Left ventricle myocardium superior (tissue), 1 donor: ENCODE results near the gene ITGA2. TPM values are rescaled to one million over a fixed set of nuclear protein-coding genes. Genes with fewer than 3 reads are reported as not detected.

Experiments used
- ATAC-seq: fragments of 200-7000 bp; cut with Tn5 transposase; one replicate; pipeline ENCODE4 v1.9.1; 2020; ENCODE audit warnings: mild to moderate bottlenecking, moderate library complexity
- DNase-seq: peaks from one replicate; pipeline ENCODE4 v3.0.0-alpha.2; 2020
- intact Hi-C: fragments of 100-400 bp; cut with micrococcal nuclease; formaldehyde crosslinking; loops from one replicate; pipeline ENCODE4 v1.11.0; 2022
- total RNA-seq: library from RNA; stranded (reverse); fragmentation: NEBNext Ultra II Directional; extraction: Animal tissue kit (Norgen Biotek cat#: 25700); gene quantifications from one replicate; pipeline ENCODE4 v1.2.1, GENCODE V29; 2021
- donor health status: DM: no; HTN: yes; CAD: no; lungs with severe emphysema.

ITGA2 gene
- total RNA-seq, 1 donor from 2014 or later, result 0.69 TPM

DNA sequence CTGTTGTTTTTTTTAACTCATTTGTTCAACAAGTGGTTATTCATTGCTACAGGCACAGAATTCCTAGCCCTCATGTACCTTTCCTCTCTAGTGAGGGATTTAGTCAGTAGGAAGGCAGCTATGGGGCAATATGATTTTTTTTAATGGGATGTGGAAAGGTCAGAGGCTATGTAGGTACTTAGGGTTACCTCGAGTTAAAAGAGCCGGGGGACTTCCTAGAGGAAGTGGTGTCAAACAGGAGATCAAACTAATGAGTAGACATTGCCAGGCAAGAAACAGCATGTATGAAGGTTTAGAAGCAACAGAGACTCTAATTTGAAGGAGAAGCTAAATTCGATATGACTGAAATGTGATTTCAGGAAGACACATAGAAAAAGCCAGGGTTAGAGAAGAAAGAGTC lies 50.7 kb downstream of the ITGA2 start:
- intact Hi-C loops, result no loop called here
- DNase-seq (no peak), ATAC-seq (no peak)

DNA sequence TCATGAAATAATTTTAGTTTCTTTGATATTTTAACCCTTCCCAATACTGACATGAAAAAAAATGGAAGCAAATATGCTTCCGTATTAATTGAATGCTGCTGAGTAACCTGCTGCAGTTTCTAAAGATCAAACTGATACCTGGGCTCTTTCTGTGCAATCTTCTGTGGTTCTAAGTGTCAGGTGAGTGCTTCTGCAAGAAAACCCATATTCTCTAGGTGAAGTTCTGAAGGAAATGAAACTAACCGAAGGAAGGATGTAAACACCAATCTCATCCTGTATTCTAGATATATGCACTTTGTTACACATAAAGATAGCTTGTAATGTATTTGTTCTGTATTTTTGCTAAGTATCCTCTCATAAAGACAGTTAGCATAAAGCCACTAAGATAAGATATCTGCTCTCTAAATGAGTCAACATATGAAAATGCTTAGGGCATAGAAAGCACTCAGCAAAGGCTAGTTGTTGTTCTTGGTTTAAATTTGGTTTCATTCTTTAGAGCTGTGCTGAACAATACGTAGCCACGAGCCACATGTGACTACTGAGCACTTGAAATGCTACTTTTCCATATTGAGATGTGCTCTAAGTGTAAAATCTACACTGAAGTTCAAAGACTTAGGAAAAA lies 52.0 kb downstream of the ITGA2 start:
- ATAC-seq, result no peak

DNA sequence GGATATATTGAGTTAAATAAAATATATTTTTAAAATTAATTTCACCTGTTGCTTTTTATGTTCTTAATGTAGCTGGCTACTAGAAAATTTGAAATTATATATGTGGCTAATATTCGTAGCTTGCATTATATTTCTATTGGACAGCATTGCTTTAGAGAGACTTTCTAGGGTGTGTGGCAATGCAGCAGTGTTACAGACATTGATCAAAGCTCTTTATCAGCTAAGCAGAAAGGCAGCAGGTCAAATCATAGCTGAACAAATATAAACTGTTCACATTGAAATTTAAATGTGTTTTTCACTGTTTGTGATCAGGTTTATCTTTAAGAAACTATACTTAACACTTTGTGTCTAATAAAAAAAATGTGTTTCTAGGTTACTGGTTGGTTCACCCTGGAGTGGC lies 52.6 kb downstream of the ITGA2 start:
- intact Hi-C loops, result no loop called here
- ATAC-seq (no peak), DNase-seq (no peak)

More for the DNA sequence above, 52.0 kb downstream of the ITGA2 start:
- no peak for DNase-seq
- intact Hi-C loops, result no loop called here

DNA sequence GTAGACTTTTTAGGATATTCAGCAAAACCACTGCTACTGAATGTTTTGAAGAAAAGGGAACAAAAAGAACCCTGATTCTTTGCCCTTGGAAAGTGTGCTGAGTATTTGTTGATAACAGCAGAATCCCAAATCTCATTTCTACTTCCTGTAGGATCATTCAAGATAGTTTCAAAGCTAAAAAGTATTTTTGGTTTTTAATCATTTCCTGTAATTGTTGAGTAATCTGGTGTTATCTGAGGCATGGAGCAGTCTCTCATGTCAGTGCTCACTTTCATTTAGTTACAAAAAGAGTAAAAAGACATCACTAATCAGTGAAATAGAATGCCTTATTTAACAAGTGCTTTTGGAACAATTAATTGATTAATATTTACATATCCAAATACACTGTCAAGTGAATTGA lies 56.1 kb downstream of the ITGA2 start:
- DNase-seq (no peak), ATAC-seq (no peak)
- intact Hi-C loops, result no loop called here

DNA sequence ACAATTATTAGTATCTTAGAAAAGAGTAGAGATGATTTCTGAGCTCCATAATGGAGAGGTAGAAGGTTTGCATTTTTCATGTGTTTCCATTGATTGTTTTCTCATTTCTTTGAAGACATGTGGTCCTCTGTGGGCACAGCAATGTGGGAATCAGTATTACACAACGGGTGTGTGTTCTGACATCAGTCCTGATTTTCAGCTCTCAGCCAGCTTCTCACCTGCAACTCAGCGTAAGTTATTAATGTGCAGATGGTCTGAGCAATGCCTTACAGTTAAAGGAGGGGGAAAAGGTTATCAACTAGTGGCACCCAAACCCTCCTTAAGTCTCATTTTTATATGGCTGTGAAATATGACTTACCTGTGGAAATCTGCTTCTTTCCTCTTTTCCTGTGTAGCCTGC lies 59.1 kb downstream of the ITGA2 start:
- intact Hi-C loops, result no loop called here
- DNase-seq (no peak), ATAC-seq (no peak)

DNA sequence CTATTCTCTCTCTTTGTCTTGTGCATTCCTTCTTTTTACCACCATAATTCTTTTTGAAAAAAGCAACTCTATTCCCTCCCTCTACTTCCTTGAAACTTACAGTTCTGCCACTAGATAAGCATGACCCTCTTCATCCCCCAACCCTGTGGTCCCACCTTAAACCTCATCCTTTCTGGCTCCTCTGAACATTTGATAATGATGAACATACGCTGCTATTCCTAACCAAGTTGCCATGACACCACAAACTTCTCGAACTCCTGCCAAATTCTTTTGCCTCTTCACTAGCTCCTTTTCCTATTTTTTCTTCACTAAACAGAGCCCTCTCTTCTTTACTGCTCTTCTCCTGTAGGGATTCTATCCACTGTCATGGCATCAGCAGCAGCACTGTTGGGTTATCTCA lies 63.3 kb downstream of the ITGA2 start:
- DNase-seq, result no peak
- intact Hi-C loops, result no loop called here
- no peak for ATAC-seq

DNA sequence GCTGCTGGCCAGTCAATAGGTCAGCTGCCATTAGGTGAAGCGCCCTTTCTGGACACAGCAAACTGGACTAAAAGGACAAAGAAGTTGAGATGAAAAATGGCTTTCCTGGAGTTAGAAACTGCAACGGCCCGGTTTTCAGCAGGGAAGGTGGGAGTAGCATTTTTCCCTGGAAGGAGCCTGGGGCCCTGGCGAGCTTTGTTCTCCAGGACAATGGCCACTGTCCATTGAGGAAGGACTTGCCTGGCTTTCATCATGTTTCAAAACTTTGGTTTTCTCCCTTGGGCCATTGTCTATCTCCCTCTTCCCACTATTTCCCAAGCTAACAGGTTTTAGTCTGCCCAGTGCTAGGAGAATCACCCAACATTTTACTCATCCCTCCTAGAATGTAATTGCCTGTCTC lies 64.2 kb downstream of the ITGA2 start:
- no peak for DNase-seq
- no peak for ATAC-seq
- intact Hi-C loops, result no loop called here

DNA sequence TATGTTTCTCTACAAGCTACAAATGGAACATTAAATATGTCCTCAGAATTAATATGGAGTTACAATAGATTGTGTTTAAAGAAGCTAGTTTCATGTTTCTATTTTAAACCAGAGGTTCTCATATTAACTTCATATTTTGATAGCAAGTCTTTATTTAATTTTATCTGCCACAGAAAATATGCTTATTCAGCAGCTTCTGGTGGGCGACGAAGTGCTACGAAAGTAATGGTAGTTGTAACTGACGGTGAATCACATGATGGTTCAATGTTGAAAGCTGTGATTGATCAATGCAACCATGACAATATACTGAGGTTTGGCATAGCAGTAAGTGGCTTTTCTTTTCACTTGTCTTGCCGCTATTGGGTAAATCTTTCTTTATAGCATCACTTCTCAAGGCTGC lies 66.2 kb downstream of the ITGA2 start:
- ATAC-seq (no peak), DNase-seq (no peak)
- intact Hi-C loops, result no loop called here

DNA sequence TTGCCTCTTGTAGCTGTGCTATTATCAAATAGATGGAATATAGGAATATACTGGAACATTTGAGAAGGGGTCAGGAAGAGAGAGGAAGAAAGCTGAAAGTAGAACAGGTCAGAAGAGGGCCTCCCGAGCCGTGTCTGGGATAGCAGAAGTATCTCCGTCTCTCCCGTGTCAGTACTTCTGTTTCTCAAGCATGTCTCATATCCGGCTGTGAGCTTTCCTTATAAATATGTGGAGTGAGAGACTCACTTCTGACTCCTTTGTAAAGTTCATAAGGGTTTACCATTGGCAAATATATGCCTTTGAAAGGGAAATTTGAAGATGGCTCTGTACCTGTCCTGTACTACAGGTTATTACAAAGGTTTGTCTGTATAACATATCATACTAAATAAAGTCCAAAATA lies 70.1 kb downstream of the ITGA2 start:
- intact Hi-C loops, result no loop called here
- ATAC-seq (no peak), DNase-seq (no peak)

DNA sequence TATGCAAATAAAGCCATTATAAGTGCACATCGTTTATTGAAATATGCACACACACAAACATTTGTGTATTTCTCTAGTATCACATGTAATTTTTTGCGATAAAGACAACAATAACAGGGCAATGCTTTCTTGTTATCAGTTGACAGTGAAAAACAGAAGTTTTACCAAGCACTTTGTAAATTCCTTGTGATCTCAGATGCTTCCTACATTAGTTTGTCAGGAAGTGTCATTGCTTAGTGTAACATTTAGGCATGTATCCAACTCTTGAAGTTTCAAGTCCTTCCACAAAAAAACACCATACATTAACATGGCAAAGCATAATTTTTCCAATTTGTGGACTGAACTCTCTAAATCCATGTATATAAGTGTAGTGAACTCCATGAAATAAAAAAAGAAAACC lies 74.0 kb downstream of the ITGA2 start:
- intact Hi-C loops, result no loop called here
- DNase-seq, result no peak
- no peak for ATAC-seq

DNA sequence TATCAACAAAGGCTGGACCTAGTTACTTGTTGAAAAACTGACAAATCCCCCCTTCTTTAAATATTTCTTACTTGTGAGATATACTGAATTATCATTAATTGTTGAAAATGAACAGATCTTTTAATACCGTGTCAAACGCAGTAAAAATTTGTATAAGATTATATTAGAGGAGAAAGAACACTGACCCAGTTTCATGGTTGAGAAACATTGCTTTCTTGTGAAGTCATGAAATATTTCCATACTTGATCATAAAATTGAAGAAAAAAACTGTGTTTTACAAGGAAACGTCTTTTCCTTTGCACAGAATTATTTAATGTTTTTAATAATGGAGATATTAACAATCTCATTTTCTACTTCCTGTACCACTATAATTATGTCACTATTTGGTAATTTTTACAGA lies 74.6 kb downstream of the ITGA2 start:
- intact Hi-C loops, result no loop called here
- DNase-seq (no peak), ATAC-seq (no peak)

DNA sequence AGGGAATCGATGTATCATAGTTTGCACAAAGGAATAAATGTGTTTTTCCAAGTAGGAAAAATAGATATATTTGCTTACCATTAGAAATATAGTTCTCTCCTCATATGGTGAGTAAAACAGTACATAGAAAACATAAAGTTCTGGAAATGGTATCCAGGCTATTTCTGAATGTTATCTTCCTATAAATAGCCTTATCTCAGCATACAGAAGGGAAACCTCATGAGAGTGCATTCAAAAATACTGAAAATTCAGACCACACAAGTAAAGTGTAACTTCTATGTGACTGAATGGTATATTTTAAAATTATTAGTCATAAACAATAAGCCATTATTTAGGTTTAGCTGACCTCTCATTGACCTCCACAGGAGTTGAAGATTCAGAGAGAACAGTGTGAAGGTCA lies 76.9 kb downstream of the ITGA2 start:
- DNase-seq (no peak), ATAC-seq (no peak)
- intact Hi-C loops, result no loop called here

DNA sequence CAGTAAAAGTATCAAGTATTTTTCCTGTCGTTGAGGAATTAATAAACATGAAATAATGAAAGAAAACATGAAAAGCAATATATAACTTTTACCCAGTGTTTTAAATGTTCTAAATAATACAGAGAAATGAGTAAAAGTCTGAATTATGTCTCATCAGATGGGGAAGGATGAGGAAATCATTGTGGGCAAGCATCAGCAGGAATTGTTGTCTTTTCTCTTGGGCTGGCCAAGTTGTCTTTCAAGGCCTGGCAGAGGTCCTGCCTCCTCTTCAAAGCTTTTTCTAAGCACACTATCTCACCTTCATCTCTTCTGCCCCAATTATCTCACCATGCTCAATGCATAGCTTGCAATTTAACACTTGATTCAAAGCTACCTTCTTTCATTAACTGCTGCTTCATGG lies 78.5 kb downstream of the ITGA2 start:
- DNase-seq (no peak), ATAC-seq (no peak)
- intact Hi-C loops, result no loop called here

DNA sequence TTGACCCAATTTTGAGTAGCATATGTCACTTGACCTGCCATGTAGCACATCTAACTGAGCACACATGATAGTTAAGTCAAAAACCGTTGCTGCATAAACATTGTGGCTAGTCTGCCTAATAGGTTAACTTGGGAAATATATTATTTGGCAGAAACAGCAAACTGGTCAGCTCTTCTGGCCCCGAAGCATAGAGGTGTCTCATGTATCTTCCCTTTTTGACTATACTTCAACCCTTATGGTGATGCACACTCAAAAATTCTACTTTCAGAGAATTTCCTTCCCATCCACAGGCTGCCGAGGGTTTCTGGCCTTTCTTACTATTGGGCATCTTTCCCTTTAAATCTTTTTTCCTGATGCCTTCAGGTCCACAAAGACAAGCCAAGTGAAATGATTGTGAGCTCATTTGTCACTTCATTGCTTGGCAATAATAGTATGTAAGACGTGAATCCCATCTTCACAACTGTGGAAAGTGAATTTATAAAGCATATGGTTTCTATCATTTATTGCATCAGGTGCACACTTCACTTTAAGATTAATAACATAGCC lies 79.2 kb downstream of the ITGA2 start:
- DNase-seq (no peak), ATAC-seq (no peak)
- intact Hi-C loops, result no loop called here

DNA sequence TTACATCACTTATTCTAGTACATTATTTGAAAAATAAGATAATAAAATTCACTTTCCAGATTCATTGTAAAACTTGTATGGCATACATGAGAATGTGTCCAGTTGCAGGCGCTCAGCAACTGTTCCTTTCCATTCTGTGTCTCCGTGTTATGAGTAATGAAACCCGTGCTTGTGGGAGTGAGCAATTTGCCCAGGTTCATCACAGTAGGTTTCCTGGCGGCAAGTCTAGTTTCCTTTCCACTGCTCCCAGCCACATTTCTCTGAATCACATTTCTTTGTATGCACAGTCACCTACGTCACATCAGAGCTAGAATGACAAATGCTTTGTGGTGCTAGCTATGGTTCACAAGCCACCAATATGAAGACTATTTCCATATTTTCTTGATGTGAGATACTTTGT lies 80.5 kb downstream of the ITGA2 start:
- ATAC-seq (no peak), DNase-seq (no peak)
- intact Hi-C loops, result no loop called here

DNA sequence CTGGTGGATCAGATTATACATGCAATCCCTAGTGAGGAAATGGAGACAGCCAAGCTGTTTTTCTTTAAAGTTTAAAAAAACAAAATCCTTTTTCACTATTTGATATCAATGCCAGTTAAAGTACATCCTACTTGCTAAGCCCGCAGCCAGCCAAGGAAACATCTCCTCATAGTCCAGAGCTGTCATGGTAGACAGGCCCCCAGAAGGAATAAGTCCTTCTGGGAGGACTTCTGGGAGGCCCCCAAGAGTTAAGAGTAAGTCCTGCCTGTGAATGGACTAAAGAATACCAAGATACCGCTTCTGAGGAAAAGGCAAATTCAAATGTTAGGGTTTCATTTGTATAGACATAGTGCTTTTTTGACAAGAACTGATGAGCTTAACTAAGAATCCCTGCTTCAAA lies 82.1 kb downstream of the ITGA2 start:
- no peak for DNase-seq
- no peak for ATAC-seq
- intact Hi-C loops, result no loop called here

DNA sequence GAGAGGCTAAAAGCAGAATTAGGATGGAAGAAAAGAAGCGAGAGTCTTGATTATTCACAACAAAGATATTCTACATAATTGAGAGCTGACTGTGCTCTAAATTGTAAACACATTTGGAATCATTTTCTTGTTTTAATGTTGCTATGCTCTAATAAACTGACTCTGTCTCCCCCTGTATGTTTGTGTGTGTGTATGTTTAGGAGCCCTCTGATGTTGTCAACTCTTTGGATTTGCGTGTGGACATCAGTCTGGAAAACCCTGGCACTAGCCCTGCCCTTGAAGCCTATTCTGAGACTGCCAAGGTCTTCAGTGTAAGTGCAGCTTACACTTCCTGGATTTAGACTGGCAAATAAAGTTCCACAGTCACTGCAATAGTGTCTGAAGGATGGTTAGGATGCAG lies 82.6 kb downstream of the ITGA2 start:
- DNase-seq, result no peak
- intact Hi-C loops, result no loop called here
- ATAC-seq, result peak; percentile 66

DNA sequence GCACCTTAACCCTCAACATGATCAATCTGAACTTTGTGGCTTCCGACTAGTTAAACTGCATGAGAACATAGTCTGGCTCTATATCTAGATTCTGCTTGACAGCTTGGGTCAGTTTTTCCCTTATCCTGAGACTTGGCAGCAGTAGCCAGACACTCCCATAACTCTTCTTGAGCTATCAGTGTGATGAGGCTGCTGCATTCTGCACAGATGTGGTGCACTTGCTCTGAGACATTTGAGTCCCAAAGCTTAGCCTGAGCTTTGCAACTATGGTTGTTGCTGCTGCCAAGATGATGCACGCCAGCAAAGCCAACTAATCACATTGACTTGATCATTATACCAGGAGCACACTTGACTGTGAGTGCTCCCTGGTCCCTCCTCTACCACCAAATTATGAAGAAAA lies 84.2 kb downstream of the ITGA2 start:
- ATAC-seq (peak; percentile 22), DNase-seq (no peak)
- intact Hi-C loops, result no loop called here

DNA sequence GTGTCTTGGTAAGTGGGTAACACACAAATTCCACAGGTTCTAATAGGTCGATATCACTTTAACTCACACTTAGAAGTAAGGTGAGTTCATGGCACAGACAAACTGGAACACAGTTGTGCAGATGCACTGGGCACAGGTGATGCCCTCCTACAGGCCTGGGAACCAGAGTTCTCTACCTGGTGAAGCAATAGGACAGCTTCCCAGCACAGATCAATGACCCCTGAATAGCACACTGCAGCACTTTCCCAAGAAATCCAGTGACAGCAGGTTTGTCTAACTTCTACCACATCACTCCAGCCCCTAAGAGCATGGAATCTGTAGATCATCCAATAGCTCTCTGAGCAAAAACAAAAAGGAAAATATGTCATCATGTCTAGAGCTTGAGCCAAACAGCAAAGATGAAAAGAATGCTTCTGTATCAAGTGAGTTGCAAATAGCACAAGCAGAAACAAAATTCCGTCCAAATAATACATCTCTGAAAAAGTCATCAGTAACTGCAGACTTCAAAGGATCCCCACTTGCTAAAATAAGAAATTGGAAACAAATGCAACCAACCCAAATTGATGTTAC lies 86.9 kb downstream of the ITGA2 start:
- intact Hi-C loops, result no loop called here
- ATAC-seq (no peak), DNase-seq (no peak)

DNA sequence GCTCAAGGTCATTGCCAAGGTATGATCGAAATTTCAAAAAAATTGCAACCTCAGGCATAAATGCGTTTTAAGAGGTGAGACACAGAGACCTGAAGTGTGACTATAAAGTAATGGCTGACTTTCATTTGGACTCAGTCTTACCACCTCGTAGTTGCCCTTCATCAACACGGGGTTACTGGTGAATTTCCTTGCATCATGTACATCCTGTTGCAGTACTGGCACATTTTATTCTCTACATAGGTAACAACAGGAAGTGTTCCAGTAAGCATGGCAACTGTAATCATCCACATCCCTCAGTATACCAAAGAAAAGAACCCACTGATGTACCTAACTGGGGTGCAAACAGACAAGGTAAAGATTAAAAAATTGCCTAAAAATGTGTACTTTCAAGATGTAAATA lies 91.1 kb downstream of the ITGA2 start:
- intact Hi-C loops, result no loop called here

DNA sequence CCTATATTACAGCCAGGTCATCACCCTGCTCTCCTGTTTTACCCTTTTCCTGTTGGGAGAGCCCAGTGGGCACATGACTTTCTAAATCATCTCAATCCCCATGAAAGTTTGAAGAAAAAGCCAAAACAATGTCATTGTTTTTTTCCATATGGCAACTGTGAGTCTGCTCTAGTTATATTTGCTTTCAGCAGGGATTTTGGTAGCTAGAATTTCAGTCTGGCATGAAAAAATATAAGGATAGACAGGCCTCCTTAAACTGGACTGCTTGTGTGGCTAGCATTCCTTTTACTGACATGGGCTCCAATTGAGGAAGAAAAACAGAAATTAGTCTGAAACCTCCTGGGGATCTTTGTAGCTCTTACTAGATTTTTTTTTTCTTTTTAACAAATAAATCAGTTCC lies 94.8 kb downstream of the ITGA2 start:
- DNase-seq (no peak), ATAC-seq (no peak)
- intact Hi-C loops, result no loop called here

More for the DNA sequence above, 91.1 kb downstream of the ITGA2 start:
- ATAC-seq, result no peak
- no peak for DNase-seq
